Left ventricle myocardium inferior (tissue), 1 donor: Measurements from ENCODE around the gene SERPINB12. TPM values are rescaled to one million over a fixed set of nuclear protein-coding genes. Genes with fewer than 3 reads are reported as not detected.

Experiments
- DNase-seq: peaks from one replicate; pipeline ENCODE4 v3.0.0-alpha.2; 2020
- H3K27ac ChIP-seq: fragments of 200-600 bp; replicated peaks from 2 replicates; pipeline ENCODE4 v1.8.0; 2021
- H3K27me3 ChIP-seq: fragments of 200-600 bp; 2 replicates; pipeline ENCODE4 v1.8.0; 2021; ENCODE audit warnings: low read depth
- H3K36me3 ChIP-seq: fragments of 200-600 bp; 2 replicates; pipeline ENCODE4 v1.8.0; 2021
- H3K4me1 ChIP-seq: fragments of 200-600 bp; 2 replicates; pipeline ENCODE4 v1.8.0; 2021
- H3K4me3 ChIP-seq: fragments of 200-600 bp; 2 replicates; pipeline ENCODE4 v1.8.0; 2021; ENCODE audit warnings: mild to moderate bottlenecking, moderate library complexity
- H3K9me3 ChIP-seq: fragments of 200-600 bp; replicated peaks from 2 replicates; pipeline ENCODE4 v1.8.0; 2021
- CTCF ChIP-seq: fragments of 200-600 bp; IDR thresholded peaks from 2 replicates; pipeline ENCODE4 v1.8.0; 2021; ENCODE audit warnings: antibody characterized with exemption, mild to moderate bottlenecking, borderline replicate concordance
- intact Hi-C: fragments of 100-400 bp; cut with micrococcal nuclease; formaldehyde crosslinking; loops from one replicate; pipeline ENCODE4 v1.11.0; 2022
- total RNA-seq: library from RNA; stranded (reverse); fragmentation: NEBNext Ultra II Directional; extraction: Animal tissue kit (Norgen Biotek cat#: 25700); gene quantifications from one replicate; pipeline ENCODE4 v1.2.1, GENCODE V29; 2021
- donor health status: DM: no; HTN: yes; CAD: no; lungs with severe emphysema.

SERPINB12 gene
- total RNA-seq, 1 donor from 2014 or later = not detected

GRCh38 chr18:63508596-63508995 lies 33.6 kb upstream of the SERPINB12 start:
- Histone ChIP-seq H3K4me1 (no peaks in the 10 kb centered on the region), H3K9me3 (no peaks in the 10 kb centered on the region), H3K27ac (no peak overlapping the region), H3K27me3 (peaks cover 50% of the 10 kb centered on the region), H3K36me3 (no peaks in the 10 kb centered on the region), H3K4me3 (no peak overlapping the region)
- intact Hi-C loops = no loop called here
- no peak for TF ChIP-seq CTCF
- DNase-seq = no peak

GRCh38 chr18:63511285-63511684 lies 30.9 kb upstream of the SERPINB12 start:
- Histone ChIP-seq H3K4me3 (no peak overlapping the region), H3K27ac (no peak overlapping the region), H3K9me3 (no peaks in the 10 kb centered on the region), H3K27me3 (peaks cover 56% of the 10 kb centered on the region), H3K4me1 (no peaks in the 10 kb centered on the region), H3K36me3 (no peaks in the 10 kb centered on the region)
- peak; percentile 62 for TF ChIP-seq CTCF
- intact Hi-C loops = loop anchor here (10.0 kb wide), 1 partner anchor 334 kb away; no protein-coding TSS in a partner anchor
- no peak for DNase-seq

GRCh38 chr18:63514326-63514725 lies 27.8 kb upstream of the SERPINB12 start:
- Histone ChIP-seq H3K4me1 (no peaks in the 10 kb centered on the region), H3K27ac (no peak overlapping the region), H3K9me3 (no peaks in the 10 kb centered on the region), H3K27me3 (peaks cover 53% of the 10 kb centered on the region), H3K36me3 (no peaks in the 10 kb centered on the region), H3K4me3 (no peak overlapping the region)
- intact Hi-C loops = loop anchor here (10.0 kb wide), 1 partner anchor 330 kb away; no protein-coding TSS in a partner anchor
- no peak for DNase-seq
- TF ChIP-seq CTCF = no peak

GRCh38 chr18:63514888-63515678 lies 27.1 kb upstream of the SERPINB12 start:
- TF ChIP-seq CTCF = no peak
- no peak overlapping the region for H3K4me3 ChIP-seq
- no peak overlapping the region for H3K27ac ChIP-seq
- H3K36me3 ChIP-seq = no peaks in the 10 kb centered on the region
- DNase-seq = no peak
- H3K9me3 ChIP-seq = no peaks in the 10 kb centered on the region
- no peaks in the 10 kb centered on the region for H3K4me1 ChIP-seq
- intact Hi-C loops = loop anchor here (10.0 kb wide), 1 partner anchor 330 kb away; no protein-coding TSS in a partner anchor
- H3K27me3 ChIP-seq = peaks cover 47% of the 10 kb centered on the region

GRCh38 chr18:63515801-63516200 lies 26.4 kb upstream of the SERPINB12 start:
- Histone ChIP-seq H3K27me3 (peaks cover 40% of the 10 kb centered on the region), H3K4me1 (no peaks in the 10 kb centered on the region), H3K36me3 (no peaks in the 10 kb centered on the region), H3K27ac (no peak overlapping the region), H3K4me3 (no peak overlapping the region), H3K9me3 (no peaks in the 10 kb centered on the region)
- intact Hi-C loops = loop anchor here (10.0 kb wide), 1 partner anchor 329 kb away; no protein-coding TSS in a partner anchor
- no peak for DNase-seq
- no peak for TF ChIP-seq CTCF
